Measurements from ENCODE around the gene TRMT11.

GRCh38 chr6:125948455-125948854 lies 37.9 kb upstream of the TRMT11 start:
- TF ChIP-seq CTCF (IDR thresholded peaks at IDR 0.05; ENCODE audit: insufficient read depth, low read length) (no peak), POLR2AphosphoS5 (IDR thresholded peaks at IDR 0.05; ENCODE audit: low read depth) (no peak), REST (IDR thresholded peaks at IDR 0.05; ENCODE audit: insufficient replicate concordance, low read depth) (no peak), GABPA (IDR thresholded peaks at IDR 0.05; ENCODE audit: low read depth) (no peak), SPI1 (IDR thresholded peaks at IDR 0.05; ENCODE audit: borderline replicate concordance, low read depth) (no peak)
